Kidney epithelial cell (primary cell): ENCODE results near the gene RYK. TPM values are rescaled to one million over a fixed set of nuclear protein-coding genes. Genes with fewer than 3 reads are reported as not detected.

Experiments used
- DNase-seq: peaks from one replicate; pipeline ENCODE4 v3.0.0-alpha.2; 2010; ENCODE audit warnings: low read depth
- H3K27me3 ChIP-seq: 2 replicates; pipeline ENCODE4 v1.6.0; 2011; ENCODE audit warnings: low read length; ENCODE audit not compliant: control insufficient read depth, insufficient read depth
- H3K36me3 ChIP-seq: 2 replicates; pipeline ENCODE4 v1.5.1; 2011; ENCODE audit warnings: low read length; ENCODE audit not compliant: control insufficient read depth, insufficient read depth
- H3K4me3 ChIP-seq: 2 replicates; pipeline ENCODE4 v1.5.1; 2011; ENCODE audit warnings: low read depth, mild to moderate bottlenecking, control low read depth, low read length
- total RNA-seq: library from RNA; depleted of rRNA; stranded (reverse); fragments of >200 nt; gene quantifications from 2 replicates; pipeline ENCODE4 v1.2.3, GENCODE V29; 2015
- TF ChIP-seq, protein P1 (sequence below): IDR thresholded peaks from 2 replicates; pipeline ENCODE4 v1.5.1; 2011; ENCODE audit warnings: mild to moderate bottlenecking, moderate library complexity, low read length, control low read depth, inconsistent platforms; ENCODE audit not compliant: insufficient read depth, poor library complexity, severe bottlenecking

RYK gene
- total RNA-seq, 1 donor from 2014 or later: 57.6 TPM

GRCh38 chr3:134194247-134194646 lies 56.4 kb downstream of the RYK start:
- TF ChIP-seq, protein P1, sequence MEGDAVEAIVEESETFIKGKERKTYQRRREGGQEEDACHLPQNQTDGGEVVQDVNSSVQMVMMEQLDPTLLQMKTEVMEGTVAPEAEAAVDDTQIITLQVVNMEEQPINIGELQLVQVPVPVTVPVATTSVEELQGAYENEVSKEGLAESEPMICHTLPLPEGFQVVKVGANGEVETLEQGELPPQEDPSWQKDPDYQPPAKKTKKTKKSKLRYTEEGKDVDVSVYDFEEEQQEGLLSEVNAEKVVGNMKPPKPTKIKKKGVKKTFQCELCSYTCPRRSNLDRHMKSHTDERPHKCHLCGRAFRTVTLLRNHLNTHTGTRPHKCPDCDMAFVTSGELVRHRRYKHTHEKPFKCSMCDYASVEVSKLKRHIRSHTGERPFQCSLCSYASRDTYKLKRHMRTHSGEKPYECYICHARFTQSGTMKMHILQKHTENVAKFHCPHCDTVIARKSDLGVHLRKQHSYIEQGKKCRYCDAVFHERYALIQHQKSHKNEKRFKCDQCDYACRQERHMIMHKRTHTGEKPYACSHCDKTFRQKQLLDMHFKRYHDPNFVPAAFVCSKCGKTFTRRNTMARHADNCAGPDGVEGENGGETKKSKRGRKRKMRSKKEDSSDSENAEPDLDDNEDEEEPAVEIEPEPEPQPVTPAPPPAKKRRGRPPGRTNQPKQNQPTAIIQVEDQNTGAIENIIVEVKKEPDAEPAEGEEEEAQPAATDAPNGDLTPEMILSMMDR: no peak
- H3K4me3 ChIP-seq: no peak overlapping the region
- no peaks in the 10 kb centered on the region for H3K36me3 ChIP-seq
- no peak for DNase-seq
- no peaks in the 10 kb centered on the region for H3K27me3 ChIP-seq

GRCh38 chr3:134190250-134190649 lies 60.4 kb downstream of the RYK start:
- no peak for DNase-seq
- TF ChIP-seq, protein P1: peak; percentile 1
- no peaks in the 10 kb centered on the region for H3K36me3 ChIP-seq
- H3K4me3 ChIP-seq: no peak overlapping the region
- no peaks in the 10 kb centered on the region for H3K27me3 ChIP-seq

DNA sequence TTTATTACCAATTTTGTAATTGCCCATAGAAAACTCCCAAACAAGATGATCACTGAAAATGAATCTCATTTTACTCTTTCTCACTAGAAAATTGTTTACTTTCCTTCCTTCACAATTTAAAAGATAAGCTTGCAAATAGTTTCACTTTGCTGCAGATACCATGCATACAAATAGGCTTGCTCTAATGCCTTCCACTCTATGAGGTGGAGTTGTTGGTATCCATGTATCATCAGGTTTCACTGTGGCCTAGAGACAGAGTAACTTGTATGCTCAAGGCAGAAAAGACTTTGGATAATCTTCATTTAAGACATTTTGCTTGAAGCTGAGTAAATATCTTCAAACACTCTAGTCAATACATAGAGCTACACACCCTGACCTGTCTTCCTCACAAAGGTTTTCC lies 60.8 kb downstream of the RYK start:
- Histone ChIP-seq H3K36me3 (no peaks in the 10 kb centered on the region), H3K4me3 (no peak overlapping the region), H3K27me3 (no peaks in the 10 kb centered on the region)
- TF ChIP-seq, protein P1: no peak
- DNase-seq: no peak

- TF ChIP-seq, protein P1: no peak
- Histone ChIP-seq H3K4me3 (no peak overlapping the region), H3K27me3 (no peaks in the 10 kb centered on the region), H3K36me3 (no peaks in the 10 kb centered on the region)
- no peak for DNase-seq
Measured at GRCh38 chr3:134186391-134186790, 64.3 kb downstream of the RYK start.

GRCh38 chr3:134180761-134181160 lies 69.9 kb downstream of the RYK start:
- TF ChIP-seq, protein P1: no peak
- DNase-seq: no peak
- H3K36me3 ChIP-seq: no peaks in the 10 kb centered on the region
- H3K27me3 ChIP-seq: no peaks in the 10 kb centered on the region
- no peak overlapping the region for H3K4me3 ChIP-seq

- TF ChIP-seq, protein P1: no peak
- DNase-seq: no peak
- Histone ChIP-seq H3K27me3 (no peaks in the 10 kb centered on the region), H3K4me3 (no peak overlapping the region), H3K36me3 (no peaks in the 10 kb centered on the region)
Measured at GRCh38 chr3:134179508-134179907, 71.2 kb downstream of the RYK start.
